Parathyroid adenoma (tissue), 2 donors: ENCODE results near the gene CSNK1G3.
A peak's percentile ranks its signal among the peaks of the same experiment; 100 is the strongest.

Experiments used
- H2AFZ ChIP-seq: fragments of 300-600 bp; sonication (generic); one replicate; pipeline ENCODE4 v1.7.0; 2017; ENCODE audit warnings: antibody characterized with exemption, mild to moderate bottlenecking
- H3K27ac ChIP-seq: fragments of 300-600 bp; sonication (generic); one replicate; pipeline ENCODE4 v1.7.0; 2017
- H3K27me3 ChIP-seq: fragments of 300-600 bp; sonication (generic); one replicate; pipeline ENCODE4 v1.7.0; 2017; ENCODE audit warnings: low read length; ENCODE audit not compliant: control insufficient read depth, insufficient read depth
- H3K36me3 ChIP-seq: fragments of 300-600 bp; sonication (generic); one replicate; pipeline ENCODE4 v1.7.0; 2017; ENCODE audit warnings: low read length; ENCODE audit not compliant: control insufficient read depth, insufficient read depth
- H3K4me1 ChIP-seq: fragments of 300-600 bp; sonication (generic); one replicate; pipeline ENCODE4 v1.7.0; 2017; ENCODE audit warnings: control low read depth
- H3K4me2 ChIP-seq: fragments of 300-600 bp; sonication (generic); one replicate; pipeline ENCODE4 v1.7.0; 2017; ENCODE audit warnings: low read length
- H3K4me3 ChIP-seq: fragments of 300-600 bp; sonication (generic); one replicate; pipeline ENCODE4 v1.7.0; 2017; ENCODE audit warnings: low read depth, low read length
- H3K79me2 ChIP-seq: fragments of 300-600 bp; sonication (generic); one replicate; pipeline ENCODE4 v1.7.0; 2017; ENCODE audit warnings: control low read depth
- H3K9ac ChIP-seq: fragments of 300-600 bp; sonication (generic); one replicate; pipeline ENCODE4 v1.7.0; 2017; ENCODE audit warnings: mild to moderate bottlenecking
- H3K9me3 ChIP-seq: fragments of 300-600 bp; sonication (generic); one replicate; pipeline ENCODE4 v1.7.0; 2017; ENCODE audit warnings: low read length; ENCODE audit not compliant: control insufficient read depth
- TF ChIP-seq, protein P1 (sequence below): fragments of 300-600 bp; sonication (generic); IDR thresholded peaks from one replicate; pipeline ENCODE4 v1.7.0; 2017; ENCODE audit warnings: antibody characterized with exemption, mild to moderate bottlenecking
- donor health status: primary hyperparathyroidism.

Gene CSNK1G3

GRCh38 chr5:123512611-123513461, 859 bp downstream of the CSNK1G3 start:
- Histone ChIP-seq H3K79me2 (no peaks in the 10 kb centered on the region), H2AFZ (peak overlapping the region; percentile 79), H3K4me1 (no peaks in the 10 kb centered on the region), H3K4me2 (peak overlapping the region; percentile 92), H3K36me3 (no peaks in the 10 kb centered on the region), H3K27me3 (no peaks in the 10 kb centered on the region), H3K9me3 (no peaks in the 10 kb centered on the region), H3K9ac (no peak overlapping the region), H3K27ac (peak overlapping the region; percentile 56), H3K4me3 (peak overlapping the region; percentile 76)
- TF ChIP-seq, protein P1, sequence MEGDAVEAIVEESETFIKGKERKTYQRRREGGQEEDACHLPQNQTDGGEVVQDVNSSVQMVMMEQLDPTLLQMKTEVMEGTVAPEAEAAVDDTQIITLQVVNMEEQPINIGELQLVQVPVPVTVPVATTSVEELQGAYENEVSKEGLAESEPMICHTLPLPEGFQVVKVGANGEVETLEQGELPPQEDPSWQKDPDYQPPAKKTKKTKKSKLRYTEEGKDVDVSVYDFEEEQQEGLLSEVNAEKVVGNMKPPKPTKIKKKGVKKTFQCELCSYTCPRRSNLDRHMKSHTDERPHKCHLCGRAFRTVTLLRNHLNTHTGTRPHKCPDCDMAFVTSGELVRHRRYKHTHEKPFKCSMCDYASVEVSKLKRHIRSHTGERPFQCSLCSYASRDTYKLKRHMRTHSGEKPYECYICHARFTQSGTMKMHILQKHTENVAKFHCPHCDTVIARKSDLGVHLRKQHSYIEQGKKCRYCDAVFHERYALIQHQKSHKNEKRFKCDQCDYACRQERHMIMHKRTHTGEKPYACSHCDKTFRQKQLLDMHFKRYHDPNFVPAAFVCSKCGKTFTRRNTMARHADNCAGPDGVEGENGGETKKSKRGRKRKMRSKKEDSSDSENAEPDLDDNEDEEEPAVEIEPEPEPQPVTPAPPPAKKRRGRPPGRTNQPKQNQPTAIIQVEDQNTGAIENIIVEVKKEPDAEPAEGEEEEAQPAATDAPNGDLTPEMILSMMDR: no peak

- Histone ChIP-seq H3K36me3 (no peaks in the 10 kb centered on the region), H3K9ac (no peak overlapping the region), H3K9me3 (no peaks in the 10 kb centered on the region), H3K79me2 (peaks cover 6% of the 10 kb centered on the region), H3K27me3 (no peaks in the 10 kb centered on the region), H3K4me3 (no peak overlapping the region), H2AFZ (no peak overlapping the region), H3K4me2 (no peak overlapping the region), H3K4me1 (no peaks in the 10 kb centered on the region), H3K27ac (no peak overlapping the region)
- TF ChIP-seq, protein P1: no peak
Measured at GRCh38 chr5:123514615-123515355, 2.8 kb downstream of the CSNK1G3 start.

- Histone ChIP-seq H3K9ac (no peak overlapping the region), H3K4me1 (no peaks in the 10 kb centered on the region), H3K9me3 (no peaks in the 10 kb centered on the region), H3K27ac (no peak overlapping the region), H3K27me3 (no peaks in the 10 kb centered on the region), H3K79me2 (peaks cover 6% of the 10 kb centered on the region), H2AFZ (no peak overlapping the region), H3K4me3 (no peak overlapping the region), H3K4me2 (no peak overlapping the region), H3K36me3 (no peaks in the 10 kb centered on the region)
- TF ChIP-seq, protein P1: no peak
Measured at GRCh38 chr5:123515904-123516303, 3.9 kb downstream of the CSNK1G3 start.

GRCh38 chr5:123517476-123517875, 5.5 kb downstream of the CSNK1G3 start:
- no peaks in the 10 kb centered on the region for H3K27me3 ChIP-seq
- H3K27ac ChIP-seq: no peak overlapping the region
- no peak overlapping the region for H3K9ac ChIP-seq
- no peaks in the 10 kb centered on the region for H3K9me3 ChIP-seq
- no peak overlapping the region for H2AFZ ChIP-seq
- no peaks in the 10 kb centered on the region for H3K4me1 ChIP-seq
- H3K4me2 ChIP-seq: no peak overlapping the region
- H3K4me3 ChIP-seq: no peak overlapping the region
- H3K36me3 ChIP-seq: no peaks in the 10 kb centered on the region
- peaks cover 6% of the 10 kb centered on the region for H3K79me2 ChIP-seq
- TF ChIP-seq, protein P1: no peak
